Measurements from ENCODE around the gene SPOCK1. TPM values are rescaled to one million over a fixed set of nuclear protein-coding genes. Genes with fewer than 3 reads are reported as not detected.

SPOCK1 gene
- total and polyA plus RNA-seq, 4 experiments from 2014 or later = not detected

DNA sequence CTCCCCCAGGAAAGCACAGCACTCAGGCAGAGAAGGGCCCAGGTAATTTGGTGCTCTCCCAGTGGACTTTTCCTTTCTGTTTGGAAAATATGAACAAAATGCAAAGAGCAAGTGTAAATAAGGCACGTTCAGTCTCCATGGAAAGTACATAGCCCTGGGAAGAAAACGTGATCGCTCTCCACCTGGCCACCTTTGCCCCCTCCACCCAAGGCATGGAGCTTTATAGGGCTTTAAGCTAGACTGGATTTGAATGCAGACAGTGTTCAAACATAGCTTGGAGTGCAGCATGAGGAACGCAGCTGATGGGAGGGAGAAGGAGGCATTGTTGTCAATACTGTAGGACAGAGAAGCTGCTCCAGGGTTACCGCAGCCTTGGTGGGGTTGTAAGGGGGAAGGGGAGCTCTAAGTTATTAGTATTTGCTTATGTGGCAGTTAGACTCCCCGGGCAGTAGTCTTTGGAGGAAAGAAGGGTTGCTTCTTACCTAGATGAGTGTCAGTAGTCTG is 500.2 kb downstream of the SPOCK1 start:
- Mint-ChIP-seq H3K27me3 (peaks cover 0 to 2% of the 10 kb centered on the region in 2 donors), H3K36me3 (no peaks in the 10 kb centered on the region), H3K27ac (no peak overlapping the region), H3K4me1 (no peaks in the 10 kb centered on the region), H3K4me3 (no peak overlapping the region), H3K9me3 (peaks cover 0 to 6% (median 0%) of the 10 kb centered on the region in 8 donors)
- H3K27ac ChIP-seq (ENCODE audit: low read depth, low read length) = no peak overlapping the region
- H3K9me3 ChIP-seq (ENCODE audit: control insufficient read depth in 1 of 2, low read length in 2 of 2) = no peaks in the 10 kb centered on the region
- POLR2A ChIA-PET (ENCODE audit: partially characterized antibody) = no interaction called here
- H3K36me3 ChIP-seq (ENCODE audit: insufficient read depth, low read length) = no peaks in the 10 kb centered on the region
- no peak for DNase-seq
- CTCF ChIA-PET (ENCODE audit: partially characterized antibody) = no interaction called here
- H3K27me3 ChIP-seq (ENCODE audit: insufficient read depth, low read length) = no peaks in the 10 kb centered on the region
- no peaks in the 10 kb centered on the region for H3K4me1 ChIP-seq (ENCODE audit: insufficient read depth, low read length)
- intact Hi-C loops (cut with micrococcal nuclease) = no loop called here
- H3K4me3 ChIP-seq (ENCODE audit: low read length in 2 of 2) = no peak overlapping the region

- intact Hi-C loops (cut with micrococcal nuclease) = no loop called here
- Histone ChIP-seq H3K4me3 (ENCODE audit: low read length in 2 of 2) (no peak overlapping the region), H3K27ac (ENCODE audit: low read depth, low read length) (no peak overlapping the region), H3K27me3 (ENCODE audit: insufficient read depth, low read length) (no peaks in the 10 kb centered on the region), H3K36me3 (ENCODE audit: insufficient read depth, low read length) (no peaks in the 10 kb centered on the region), H3K4me1 (ENCODE audit: insufficient read depth, low read length) (no peaks in the 10 kb centered on the region), H3K9me3 (ENCODE audit: control insufficient read depth in 1 of 2, low read length in 2 of 2) (no peaks in the 10 kb centered on the region)
- CTCF ChIA-PET (ENCODE audit: partially characterized antibody) = no interaction called here
- POLR2A ChIA-PET (ENCODE audit: partially characterized antibody) = no interaction called here
- no peak for DNase-seq
- no peak overlapping the region for H3K27ac Mint-ChIP-seq
- H3K4me1 Mint-ChIP-seq = no peaks in the 10 kb centered on the region
- no peak overlapping the region for H3K4me3 Mint-ChIP-seq
- H3K9me3 Mint-ChIP-seq = peaks cover 0 to 6% (median 0%) of the 10 kb centered on the region in 8 donors
- H3K36me3 Mint-ChIP-seq = no peaks in the 10 kb centered on the region
- no peaks in the 10 kb centered on the region for H3K27me3 Mint-ChIP-seq
These were observed 505.0 kb downstream of the SPOCK1 start for GRCh38 chr5:136994154-136994553.

GRCh38 chr5:136992796-136993489 is 506.2 kb downstream of the SPOCK1 start:
- Histone ChIP-seq H3K36me3 (ENCODE audit: insufficient read depth, low read length) (no peaks in the 10 kb centered on the region), H3K27ac (ENCODE audit: low read depth, low read length) (no peak overlapping the region), H3K27me3 (ENCODE audit: insufficient read depth, low read length) (no peaks in the 10 kb centered on the region), H3K4me3 (ENCODE audit: low read length in 2 of 2) (no peak overlapping the region), H3K4me1 (ENCODE audit: insufficient read depth, low read length) (no peaks in the 10 kb centered on the region), H3K9me3 (ENCODE audit: control insufficient read depth in 1 of 2, low read length in 2 of 2) (no peaks in the 10 kb centered on the region)
- Mint-ChIP-seq H3K4me3 (no peak overlapping the region), H3K9me3 (peaks cover 0 to 6% (median 0%) of the 10 kb centered on the region in 8 donors), H3K36me3 (no peaks in the 10 kb centered on the region), H3K4me1 (no peaks in the 10 kb centered on the region), H3K27ac (no peak overlapping the region), H3K27me3 (no peaks in the 10 kb centered on the region)
- CTCF ChIA-PET (ENCODE audit: partially characterized antibody) = no interaction called here
- DNase-seq = no peak
- intact Hi-C loops (cut with micrococcal nuclease) = no loop called here
- POLR2A ChIA-PET (ENCODE audit: partially characterized antibody) = no interaction called here

DNA sequence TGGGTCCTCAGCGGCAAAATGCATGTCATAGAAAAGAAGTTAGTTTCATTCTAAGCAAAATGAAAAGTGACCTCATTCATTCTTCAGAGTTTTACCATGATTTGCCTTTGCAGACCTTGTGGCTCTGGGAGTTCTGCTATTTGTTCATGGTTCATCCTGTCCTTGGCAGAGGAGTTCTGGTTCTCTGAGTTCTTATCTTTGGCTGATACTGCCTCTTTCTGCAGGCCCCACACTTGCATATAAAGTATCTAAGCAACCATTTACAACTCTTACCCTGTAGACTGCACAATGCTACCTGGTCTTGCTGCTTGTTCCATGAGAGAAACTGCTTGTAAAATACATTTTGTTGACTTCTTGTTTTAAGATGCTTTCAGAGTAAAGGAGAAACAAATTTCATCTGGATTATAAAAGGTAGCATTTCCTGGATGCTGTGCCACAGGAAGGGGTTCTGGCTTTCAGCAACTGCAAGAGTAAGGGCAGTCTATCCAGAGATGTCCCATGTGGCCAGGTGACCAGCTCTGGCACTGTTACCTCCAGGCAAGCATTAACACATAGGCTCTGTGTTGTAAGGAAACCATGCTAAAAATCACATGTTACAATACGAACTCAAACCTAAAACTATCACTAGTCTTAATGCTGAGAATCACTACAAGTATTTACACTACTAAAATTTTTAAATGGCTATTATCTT is 513.2 kb downstream of the SPOCK1 start:
- CTCF ChIA-PET (ENCODE audit: partially characterized antibody) = no interaction called here
- no peak overlapping the region for H3K27ac Mint-ChIP-seq

DNA sequence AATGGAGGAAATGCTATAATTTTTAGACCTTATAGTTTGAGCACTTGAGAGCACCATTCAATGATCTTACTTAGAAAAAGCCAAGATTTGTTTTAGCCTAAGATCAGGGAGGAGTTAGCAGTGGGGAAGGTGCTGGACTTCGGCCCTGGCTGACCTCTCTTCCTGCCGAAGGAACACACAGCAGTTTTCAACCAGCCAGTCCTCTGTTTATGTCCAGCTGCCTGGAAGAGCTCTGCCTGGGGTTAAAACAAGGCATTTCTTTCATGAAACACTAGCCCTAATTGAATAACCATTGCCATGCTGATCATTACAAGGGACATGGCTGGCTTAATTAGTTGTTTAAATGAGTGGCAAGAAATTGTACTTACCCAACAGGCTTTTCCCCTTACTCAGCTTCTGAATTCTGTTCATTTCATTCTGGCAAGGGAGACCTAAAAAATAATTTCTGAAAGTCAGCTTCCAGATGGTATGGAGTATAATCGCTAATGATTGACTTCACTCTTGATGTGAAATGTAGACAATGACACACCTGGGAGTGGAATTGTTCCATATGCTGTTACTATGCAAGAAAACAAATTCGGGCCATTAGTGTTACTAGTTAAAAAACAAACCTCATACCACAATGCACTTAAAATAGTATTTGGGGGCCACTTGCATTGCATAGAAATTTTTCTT is 514.2 kb downstream of the SPOCK1 start:
- Mint-ChIP-seq H3K9me3 (peaks cover 0 to 4% (median 0%) of the 10 kb centered on the region in 8 donors), H3K27me3 (no peaks in the 10 kb centered on the region), H3K4me3 (no peak overlapping the region), H3K4me1 (no peaks in the 10 kb centered on the region), H3K27ac (no peak overlapping the region), H3K36me3 (no peaks in the 10 kb centered on the region)
- DNase-seq = no peak
- Histone ChIP-seq H3K4me3 (ENCODE audit: low read length in 2 of 2) (no peak overlapping the region), H3K27ac (ENCODE audit: low read depth, low read length) (no peak overlapping the region), H3K36me3 (ENCODE audit: insufficient read depth, low read length) (no peaks in the 10 kb centered on the region), H3K27me3 (ENCODE audit: insufficient read depth, low read length) (no peaks in the 10 kb centered on the region), H3K4me1 (ENCODE audit: insufficient read depth, low read length) (no peaks in the 10 kb centered on the region), H3K9me3 (ENCODE audit: control insufficient read depth in 1 of 2, low read length in 2 of 2) (no peaks in the 10 kb centered on the region)
- ChIA-PET CTCF (ENCODE audit: partially characterized antibody) (interaction anchor here (0.8 kb wide), 1 partner anchor 16 kb away, joined by 3 read pairs; no protein-coding TSS in a partner anchor), POLR2A (ENCODE audit: partially characterized antibody) (no interaction called here)
- intact Hi-C loops (cut with micrococcal nuclease) = no loop called here

More for the DNA sequence above, 513.2 kb downstream of the SPOCK1 start:
- POLR2A ChIA-PET (ENCODE audit: partially characterized antibody) = no interaction called here
- Mint-ChIP-seq H3K9me3 (peaks cover 0 to 4% (median 0%) of the 10 kb centered on the region in 8 donors), H3K4me3 (no peak overlapping the region), H3K27me3 (no peaks in the 10 kb centered on the region), H3K4me1 (no peaks in the 10 kb centered on the region), H3K36me3 (no peaks in the 10 kb centered on the region)
- intact Hi-C loops (cut with micrococcal nuclease) = no loop called here
- H3K9me3 ChIP-seq (ENCODE audit: control insufficient read depth in 1 of 2, low read length in 2 of 2) = no peaks in the 10 kb centered on the region
- no peak for DNase-seq
- no peaks in the 10 kb centered on the region for H3K4me1 ChIP-seq (ENCODE audit: insufficient read depth, low read length)
- no peaks in the 10 kb centered on the region for H3K27me3 ChIP-seq (ENCODE audit: insufficient read depth, low read length)
- no peaks in the 10 kb centered on the region for H3K36me3 ChIP-seq (ENCODE audit: insufficient read depth, low read length)
- no peak overlapping the region for H3K4me3 ChIP-seq (ENCODE audit: low read length in 2 of 2)
- no peak overlapping the region for H3K27ac ChIP-seq (ENCODE audit: low read depth, low read length)

DNA sequence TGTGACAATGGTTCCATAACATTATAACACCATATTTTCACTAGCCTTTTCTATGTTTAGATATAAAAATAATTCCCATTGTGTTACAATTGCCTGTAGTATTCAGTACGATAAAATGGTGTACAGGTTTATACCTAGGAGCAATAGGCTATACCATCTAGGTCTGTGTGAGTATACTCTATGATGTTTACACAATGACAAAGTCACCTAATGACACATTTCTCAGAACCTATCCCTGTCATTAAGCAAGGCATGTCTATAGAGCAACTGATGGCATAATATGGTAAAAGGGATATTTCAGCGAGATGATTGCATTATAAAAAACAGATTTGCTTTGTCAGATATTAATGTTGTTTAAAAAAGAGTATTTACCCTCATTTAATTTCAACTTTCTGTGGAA is 517.2 kb downstream of the SPOCK1 start:
- intact Hi-C loops (cut with micrococcal nuclease) = no loop called here
- ChIA-PET POLR2A (ENCODE audit: partially characterized antibody) (no interaction called here), CTCF (ENCODE audit: partially characterized antibody) (no interaction called here)
- H3K4me3 ChIP-seq (ENCODE audit: low read length in 2 of 2) = no peak overlapping the region
- H3K4me1 Mint-ChIP-seq = no peaks in the 10 kb centered on the region
- H3K27ac Mint-ChIP-seq = no peak overlapping the region
- no peaks in the 10 kb centered on the region for H3K27me3 Mint-ChIP-seq
- H3K9me3 Mint-ChIP-seq = peaks cover 0 to 14% (median 1%) of the 10 kb centered on the region in 8 donors
- H3K9me3 ChIP-seq (ENCODE audit: control insufficient read depth in 1 of 2, low read length in 2 of 2) = no peaks in the 10 kb centered on the region
- no peak overlapping the region for H3K4me3 Mint-ChIP-seq
- DNase-seq = no peak
- no peaks in the 10 kb centered on the region for H3K36me3 ChIP-seq (ENCODE audit: insufficient read depth, low read length)
- H3K4me1 ChIP-seq (ENCODE audit: insufficient read depth, low read length) = no peaks in the 10 kb centered on the region
- H3K27me3 ChIP-seq (ENCODE audit: insufficient read depth, low read length) = no peaks in the 10 kb centered on the region
- no peaks in the 10 kb centered on the region for H3K36me3 Mint-ChIP-seq
- no peak overlapping the region for H3K27ac ChIP-seq (ENCODE audit: low read depth, low read length)

DNA sequence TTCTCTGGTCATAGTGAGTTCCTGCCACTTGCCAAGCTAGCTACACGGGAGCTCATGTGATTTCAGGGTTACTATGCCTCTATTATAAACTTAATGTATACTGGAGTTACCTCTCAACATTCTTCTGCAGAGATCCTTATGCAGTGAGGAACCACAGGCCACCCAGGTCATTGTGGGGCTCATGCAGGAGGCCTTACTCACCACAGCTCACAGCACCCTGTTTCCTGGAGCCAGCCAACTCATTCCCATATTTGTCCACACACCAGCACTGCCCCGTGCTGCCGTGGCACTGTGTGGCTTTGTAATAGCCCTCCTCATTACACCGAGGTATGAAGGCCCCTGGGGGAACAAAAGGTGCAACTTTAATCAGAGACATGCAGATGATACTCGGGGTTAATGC is 520.0 kb downstream of the SPOCK1 start:
- Mint-ChIP-seq H3K36me3 (no peaks in the 10 kb centered on the region), H3K27ac (no peak overlapping the region), H3K27me3 (peaks cover 0 to 3% of the 10 kb centered on the region in 2 donors), H3K4me3 (no peak overlapping the region), H3K4me1 (no peaks in the 10 kb centered on the region), H3K9me3 (peaks cover 0 to 15% (median 4%) of the 10 kb centered on the region in 8 donors)
- DNase-seq = no peak
- Histone ChIP-seq H3K4me1 (ENCODE audit: insufficient read depth, low read length) (no peaks in the 10 kb centered on the region), H3K27me3 (ENCODE audit: insufficient read depth, low read length) (no peaks in the 10 kb centered on the region), H3K36me3 (ENCODE audit: insufficient read depth, low read length) (no peaks in the 10 kb centered on the region), H3K4me3 (ENCODE audit: low read length in 2 of 2) (no peak overlapping the region), H3K27ac (ENCODE audit: low read depth, low read length) (no peak overlapping the region), H3K9me3 (ENCODE audit: control insufficient read depth in 1 of 2, low read length in 2 of 2) (no peaks in the 10 kb centered on the region)
- ChIA-PET CTCF (ENCODE audit: partially characterized antibody) (no interaction called here), POLR2A (ENCODE audit: partially characterized antibody) (no interaction called here)
- intact Hi-C loops (cut with micrococcal nuclease) = no loop called here
